SU-DHL-6 (cell line): ENCODE results near the gene NTRK3.

ENCODE experiments used
- H2AFZ ChIP-seq: fragments of 200-600 bp; sonication (generic); 2 replicates; pipeline ENCODE4 v1.6.1; 2014; ENCODE audit warnings: low read depth, mild to moderate bottlenecking, moderate library complexity, mixed read lengths, antibody characterized with exemption, low read length; ENCODE audit not compliant: severe bottlenecking
- H3F3A ChIP-seq: fragments of 200-600 bp; shearing (Covaris generic); 2 replicates; pipeline ENCODE4 v1.6.0; 2016; ENCODE audit warnings: antibody characterized with exemption, mild to moderate bottlenecking; ENCODE audit not compliant: insufficient read depth
- H3K27ac ChIP-seq: fragments of 200-600 bp; sonication (generic); 2 replicates; pipeline ENCODE4 v1.5.1; 2016; ENCODE audit warnings: low read depth, mild to moderate bottlenecking, low read length, moderate library complexity, mixed read lengths
- H3K27me3 ChIP-seq: fragments of 200-600 bp; sonication (generic), shearing (Covaris generic); 2 replicates; pipeline ENCODE4 v1.6.0; 2014; ENCODE audit warnings: mild to moderate bottlenecking, low read length
- H3K36me3 ChIP-seq: fragments of 200-600 bp; sonication (generic); 2 replicates; pipeline ENCODE4 v1.6.1; 2014; ENCODE audit warnings: mild to moderate bottlenecking, low read length, mixed read lengths
- H3K4me2 ChIP-seq: fragments of 300-600, 200-600 bp; shearing (Covaris generic), sonication (generic); 2 replicates; pipeline ENCODE4 v1.6.0; 2014; ENCODE audit warnings: low read length, low read depth, mild to moderate bottlenecking; ENCODE audit not compliant: poor library complexity, severe bottlenecking
- H3K4me3 ChIP-seq: fragments of 200-600 bp; sonication (generic); 2 replicates; pipeline ENCODE4 v1.5.1; 2014; ENCODE audit warnings: antibody characterized with exemption, low read length, mild to moderate bottlenecking, mixed read lengths; ENCODE audit not compliant: insufficient read depth, poor library complexity, severe bottlenecking
- H3K79me2 ChIP-seq: fragments of 200-600 bp; sonication (generic); 2 replicates; pipeline ENCODE4 v1.6.1; 2014; ENCODE audit warnings: mild to moderate bottlenecking, low read length, moderate library complexity; ENCODE audit not compliant: insufficient read depth
- H3K9ac ChIP-seq: fragments of 200-600 bp; sonication (generic); 2 replicates; pipeline ENCODE4 v1.7.0; 2014; ENCODE audit warnings: mild to moderate bottlenecking, low read length
- H3K9me2 ChIP-seq: fragments of 200-600 bp; sonication (generic); replicated peaks from 2 replicates; pipeline ENCODE4 v1.6.1; 2014; ENCODE audit warnings: low read length; ENCODE audit not compliant: insufficient read depth
- H3K9me3 ChIP-seq: fragments of 200-600 bp; sonication (generic); 2 replicates; pipeline ENCODE4 v1.6.1; 2014; ENCODE audit warnings: low read length, mixed read lengths; ENCODE audit not compliant: insufficient read depth
- H4K20me1 ChIP-seq: fragments of 200-600 bp; sonication (generic); 2 replicates; pipeline ENCODE4 v1.6.1; 2014; ENCODE audit warnings: low read depth, mild to moderate bottlenecking, antibody characterized with exemption, low read length, moderate library complexity, mixed read lengths
- EZH2phosphoT487 ChIP-seq: fragments of 200-600 bp; sonication (generic), shearing (Covaris generic); conservative IDR thresholded peaks from 2 replicates; pipeline ENCODE4 v1.6.1; 2018; ENCODE audit warnings: mild to moderate bottlenecking, antibody characterized with exemption, low read length, moderate library complexity, mixed read lengths
- TF ChIP-seq, protein P1 (sequence below): fragments of 200-600 bp; sonication (generic); IDR thresholded peaks from one replicate; pipeline ENCODE4 v1.5.1; 2017; ENCODE audit warnings: antibody characterized with exemption, mild to moderate bottlenecking, low read length, moderate library complexity; ENCODE audit not compliant: insufficient read depth, poor library complexity, severe bottlenecking

Gene NTRK3

DNA sequence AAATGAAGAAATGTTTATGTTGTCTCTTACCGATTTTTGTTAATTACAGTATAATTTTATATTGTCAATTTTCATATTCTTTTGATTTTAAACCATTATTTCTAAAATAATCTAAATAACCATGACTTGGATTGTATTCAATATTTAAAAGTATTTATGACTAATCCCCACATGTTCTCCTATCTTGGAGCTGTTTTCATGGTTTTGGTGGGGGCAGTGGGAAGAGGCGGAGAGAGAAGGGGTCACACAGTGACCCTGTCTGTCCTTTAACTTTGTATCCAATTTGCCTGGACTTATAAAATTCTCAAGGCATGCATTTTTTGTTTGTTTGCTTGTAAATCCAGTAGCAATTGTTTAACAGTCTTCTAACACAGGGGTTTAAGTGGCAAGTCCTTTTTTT is 407.4 kb downstream of the NTRK3 start:
- Histone ChIP-seq H3K79me2 (no peaks in the 10 kb centered on the region), H2AFZ (no peak overlapping the region), H3K27ac (no peak overlapping the region), H3K36me3 (no peaks in the 10 kb centered on the region), H3F3A (no peaks in the 10 kb centered on the region), H3K9ac (no peak overlapping the region), H3K27me3 (no peaks in the 10 kb centered on the region), H4K20me1 (no peaks in the 10 kb centered on the region), H3K9me3 (no peaks in the 10 kb centered on the region), H3K4me3 (no peak overlapping the region), H3K9me2 (no peaks in the 10 kb centered on the region), H3K4me2 (no peak overlapping the region)
- TF ChIP-seq, protein P1, sequence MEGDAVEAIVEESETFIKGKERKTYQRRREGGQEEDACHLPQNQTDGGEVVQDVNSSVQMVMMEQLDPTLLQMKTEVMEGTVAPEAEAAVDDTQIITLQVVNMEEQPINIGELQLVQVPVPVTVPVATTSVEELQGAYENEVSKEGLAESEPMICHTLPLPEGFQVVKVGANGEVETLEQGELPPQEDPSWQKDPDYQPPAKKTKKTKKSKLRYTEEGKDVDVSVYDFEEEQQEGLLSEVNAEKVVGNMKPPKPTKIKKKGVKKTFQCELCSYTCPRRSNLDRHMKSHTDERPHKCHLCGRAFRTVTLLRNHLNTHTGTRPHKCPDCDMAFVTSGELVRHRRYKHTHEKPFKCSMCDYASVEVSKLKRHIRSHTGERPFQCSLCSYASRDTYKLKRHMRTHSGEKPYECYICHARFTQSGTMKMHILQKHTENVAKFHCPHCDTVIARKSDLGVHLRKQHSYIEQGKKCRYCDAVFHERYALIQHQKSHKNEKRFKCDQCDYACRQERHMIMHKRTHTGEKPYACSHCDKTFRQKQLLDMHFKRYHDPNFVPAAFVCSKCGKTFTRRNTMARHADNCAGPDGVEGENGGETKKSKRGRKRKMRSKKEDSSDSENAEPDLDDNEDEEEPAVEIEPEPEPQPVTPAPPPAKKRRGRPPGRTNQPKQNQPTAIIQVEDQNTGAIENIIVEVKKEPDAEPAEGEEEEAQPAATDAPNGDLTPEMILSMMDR = no peak
- no peak for TF ChIP-seq EZH2phosphoT487

DNA sequence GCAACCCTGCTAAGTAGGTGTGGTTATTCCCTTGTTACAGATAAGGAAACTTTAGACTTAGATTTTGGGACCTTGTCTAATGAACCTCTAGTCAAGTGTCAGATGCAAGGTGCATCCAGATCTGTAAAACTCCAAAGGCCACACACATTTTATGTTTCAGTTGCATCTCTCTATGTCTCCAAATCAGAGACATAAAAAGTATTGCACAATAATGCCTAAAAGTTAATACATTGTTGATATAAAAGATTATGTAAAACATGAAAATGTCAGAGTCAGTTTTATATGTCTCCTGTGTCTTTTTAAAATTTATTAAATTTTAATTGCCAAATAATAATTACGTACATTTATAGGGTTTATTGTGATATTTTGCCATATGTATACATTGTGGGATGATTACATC is 408.5 kb downstream of the NTRK3 start:
- Histone ChIP-seq H3K36me3 (no peaks in the 10 kb centered on the region), H3K27ac (no peak overlapping the region), H3K9ac (no peak overlapping the region), H3K27me3 (no peaks in the 10 kb centered on the region), H3K4me3 (no peak overlapping the region), H4K20me1 (no peaks in the 10 kb centered on the region), H2AFZ (no peak overlapping the region), H3K9me2 (no peaks in the 10 kb centered on the region), H3K9me3 (no peaks in the 10 kb centered on the region), H3K4me2 (no peak overlapping the region), H3K79me2 (no peaks in the 10 kb centered on the region), H3F3A (no peaks in the 10 kb centered on the region)
- TF ChIP-seq EZH2phosphoT487 = no peak
- TF ChIP-seq, protein P1 = no peak

DNA sequence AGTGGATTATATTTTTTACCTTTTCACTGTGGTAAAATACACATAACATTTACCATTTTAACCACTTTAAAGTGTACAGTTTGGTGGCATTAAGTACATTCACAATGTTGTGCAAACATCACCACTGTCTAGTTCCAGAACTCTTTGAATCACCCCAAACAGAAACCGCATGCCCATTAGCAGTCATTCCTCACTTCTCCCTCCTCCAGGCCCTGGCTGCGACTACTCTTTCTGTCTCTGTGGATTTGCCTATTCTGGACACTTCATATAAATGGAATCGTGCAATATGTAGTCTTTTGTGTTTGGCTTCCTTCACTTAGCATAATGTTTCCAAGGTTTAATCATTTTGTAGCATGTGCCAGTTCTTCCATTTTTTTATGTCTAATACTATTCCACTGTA is 409.8 kb downstream of the NTRK3 start:
- H3K4me3 ChIP-seq = no peak overlapping the region
- no peaks in the 10 kb centered on the region for H3K27me3 ChIP-seq
- no peaks in the 10 kb centered on the region for H3F3A ChIP-seq
- H3K36me3 ChIP-seq = no peaks in the 10 kb centered on the region
- no peak overlapping the region for H2AFZ ChIP-seq
- no peak overlapping the region for H3K4me2 ChIP-seq
- TF ChIP-seq, protein P1 = no peak
- no peak for TF ChIP-seq EZH2phosphoT487
- H3K9me2 ChIP-seq = no peaks in the 10 kb centered on the region
- no peak overlapping the region for H3K27ac ChIP-seq
- H3K79me2 ChIP-seq = no peaks in the 10 kb centered on the region
- no peaks in the 10 kb centered on the region for H3K9me3 ChIP-seq
- no peak overlapping the region for H3K9ac ChIP-seq
- no peaks in the 10 kb centered on the region for H4K20me1 ChIP-seq
